GM23338 (cell line): ENCODE measurements around the gene PLXNA2. TPM values are rescaled to one million over a fixed set of nuclear protein-coding genes. Genes with fewer than 3 reads are reported as not detected.

ENCODE experiments used
- ATAC-seq: fragments of 200-7000 bp; cut with Tn5 transposase; 3 replicates; pipeline ENCODE4 v1.9.1; 2020
- DNase-seq: peaks from one replicate; pipeline ENCODE4 v3.0.0-alpha.2; 2015; ENCODE audit warnings: low spot score
- H2AFZ ChIP-seq: fragments of 200-600 bp; sonication (generic); 2 replicates; pipeline ENCODE4 v1.8.0; 2016; ENCODE audit warnings: antibody characterized with exemption, mild to moderate bottlenecking, moderate library complexity
- H3F3A ChIP-seq: fragments of 200-600 bp; sonication (generic); replicated peaks from 2 replicates; pipeline ENCODE4 v1.8.0; 2017; ENCODE audit warnings: antibody characterized with exemption, mixed run types, low read depth
- H3K27ac ChIP-seq: fragments of 200-600 bp; sonication (generic); 2 replicates; pipeline ENCODE4 v1.6.1; 2016; ENCODE audit warnings: low read depth
- H3K27me3 ChIP-seq: fragments of 200-600 bp; sonication (generic); 2 replicates; pipeline ENCODE4 v1.8.0; 2016; ENCODE audit warnings: mild to moderate bottlenecking, mixed run types, moderate library complexity; ENCODE audit not compliant: insufficient read depth
- H3K36me3 ChIP-seq: fragments of 200-600 bp; sonication (generic); 2 replicates; pipeline ENCODE4 v1.8.0; 2016; ENCODE audit warnings: mild to moderate bottlenecking; ENCODE audit not compliant: insufficient read depth
- H3K4me1 ChIP-seq: fragments of 200-600 bp; sonication (generic); 2 replicates; pipeline ENCODE4 v1.8.0; 2016; ENCODE audit warnings: mild to moderate bottlenecking, moderate library complexity; ENCODE audit not compliant: insufficient read depth
- H3K4me2 ChIP-seq: fragments of 200-600 bp; sonication (generic); 2 replicates; pipeline ENCODE4 v1.7.1; 2017; ENCODE audit warnings: mixed run types
- H3K4me3 ChIP-seq: fragments of 200-600 bp; sonication (generic); 2 replicates; pipeline ENCODE4 v1.6.1; 2016; ENCODE audit warnings: mixed run types
- H3K79me2 ChIP-seq: fragments of 200-600 bp; sonication (generic); replicated peaks from 2 replicates; pipeline ENCODE4 v1.8.0; 2017; ENCODE audit warnings: mild to moderate bottlenecking; ENCODE audit not compliant: insufficient read depth
- H3K9me2 ChIP-seq: fragments of 200-600 bp; sonication (generic); 2 replicates; pipeline ENCODE4 v1.8.0; 2017; ENCODE audit not compliant: insufficient read depth
- H4K20me1 ChIP-seq: fragments of 200-600 bp; sonication (generic); replicated peaks from 2 replicates; pipeline ENCODE4 v1.8.0; 2017; ENCODE audit warnings: mild to moderate bottlenecking; ENCODE audit not compliant: insufficient read depth
- H3K27ac Mint-ChIP-seq: 2 replicates; pipeline ENCODE4 v1.8.0; 2020; ENCODE audit warnings: inconsistent platforms, mild to moderate bottlenecking, moderate library complexity, mixed read lengths
- H3K27me3 Mint-ChIP-seq: 3 replicates; pipeline ENCODE4 v1.8.0; 2022; ENCODE audit warnings: low read depth, mild to moderate bottlenecking, moderate library complexity, mixed read lengths, inconsistent platforms; ENCODE audit not compliant: insufficient read depth, poor library complexity
- H3K36me3 Mint-ChIP-seq: 3 replicates; pipeline ENCODE4 v1.8.0; 2021; ENCODE audit warnings: low read depth, mild to moderate bottlenecking, inconsistent platforms, moderate library complexity, mixed read lengths
- H3K4me1 Mint-ChIP-seq: 3 replicates; pipeline ENCODE4 v1.8.0; 2020; ENCODE audit warnings: mild to moderate bottlenecking, inconsistent platforms, mixed read lengths
- H3K4me3 Mint-ChIP-seq: 3 replicates; pipeline ENCODE4 v1.8.0; 2021; ENCODE audit warnings: moderate library complexity, mild to moderate bottlenecking, inconsistent platforms, mixed read lengths
- H3K9me3 Mint-ChIP-seq: 3 replicates; pipeline ENCODE4 v1.8.0; 2020; ENCODE audit warnings: moderate library complexity, mild to moderate bottlenecking, inconsistent platforms, mixed read lengths
- CREB1 ChIP-seq: fragments of 250-450 bp; sonication (Bioruptor Pico); IDR thresholded peaks from 2 replicates; pipeline ENCODE4 v1.5.0; 2020; ENCODE audit warnings: low read depth, mild to moderate bottlenecking, moderate library complexity
- EZH2 ChIP-seq: fragments of 200-600 bp; sonication (generic); IDR thresholded peaks from one replicate; pipeline ENCODE4 v1.8.0; 2017; ENCODE audit warnings: antibody characterized with exemption, mild to moderate bottlenecking, low read depth; ENCODE audit not compliant: unreplicated experiment
- STAT1 ChIP-seq: IDR thresholded peaks from one replicate; pipeline ENCODE4 v1.6.1; 2016; ENCODE audit warnings: antibody characterized with exemption; ENCODE audit not compliant: unreplicated experiment
- ZNF331 ChIP-seq: fragments of 250-450 bp; sonication (Bioruptor Pico); IDR thresholded peaks from 2 replicates; pipeline ENCODE4 v1.5.0; 2020; ENCODE audit warnings: low read depth, mild to moderate bottlenecking, moderate library complexity
- polyA plus RNA-seq: library from polyadenylated mRNA; unstranded; fragments of >200 nt; fragmentation: Nextera tagmentation; extraction: Ambion mirVana; gene quantifications from 2 replicates; pipeline ENCODE4 v1.2.1, GENCODE V29; 2016
- total RNA-seq: library from RNA; depleted of rRNA; stranded (reverse); fragments of >200 nt; shearing (Covaris generic); gene quantifications from 2 replicates; pipeline ENCODE4 v1.2.3, GENCODE V29; 2014
- TF ChIP-seq, protein P1 (sequence below): IDR thresholded peaks from 2 replicates; pipeline ENCODE4 v1.6.1; 2016; ENCODE audit warnings: antibody characterized with exemption
- TF ChIP-seq, protein P2 (sequence below): fragments of 250-450 bp; sonication (Bioruptor Pico); IDR thresholded peaks from 2 replicates; pipeline ENCODE4 v1.5.0; 2020; ENCODE audit warnings: mild to moderate bottlenecking, moderate library complexity
- TF ChIP-seq, protein P3 (sequence below): IDR thresholded peaks from one replicate; pipeline ENCODE4 v1.6.1; 2018; ENCODE audit warnings: antibody characterized with exemption; ENCODE audit not compliant: unreplicated experiment
- TF ChIP-seq, protein P4 (sequence below), 2 experiments: fragments of 200-600 bp in 1 of 2; sonication (generic) in 1 of 2; conservative IDR thresholded peaks; 2 replicates each; pipeline versions ENCODE4 v1.5.1 to v1.6.1; 2016 to 2017; ENCODE audit warnings: antibody characterized with exemption in 2 of 2, low read depth in 2 of 2, mild to moderate bottlenecking in 2 of 2, moderate library complexity in 1 of 2

Gene PLXNA2
- total and polyA plus RNA-seq, 2 experiments from 2014 or later: 0.40 to 1.8 TPM

DNA sequence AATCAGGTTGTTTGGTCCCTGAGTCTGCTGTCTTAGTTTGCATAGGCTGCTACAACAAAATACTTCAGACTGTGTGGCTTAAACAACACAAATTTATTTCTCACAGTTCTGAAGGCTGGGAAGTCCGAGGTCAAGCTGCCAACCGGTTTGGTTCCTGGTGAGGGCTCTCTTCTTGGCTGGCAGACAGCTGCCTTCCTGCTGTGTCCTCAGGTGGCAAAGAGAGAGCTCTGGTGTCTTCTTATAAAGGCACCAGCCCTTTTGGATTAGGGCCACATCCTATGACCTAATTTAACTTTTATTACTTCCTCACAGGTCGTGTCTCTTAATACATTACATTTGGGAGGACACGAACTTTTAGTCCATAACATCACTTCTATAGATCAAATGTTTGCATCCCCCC, 243.7 kb downstream of the PLXNA2 start:
- Histone ChIP-seq H3K9me2 (no peaks in the 10 kb centered on the region), H3K4me2 (no peak overlapping the region), H3K4me1 (peaks cover 23% of the 10 kb centered on the region), H2AFZ (no peak overlapping the region), H4K20me1 (no peaks in the 10 kb centered on the region), H3F3A (no peaks in the 10 kb centered on the region), H3K4me3 (no peak overlapping the region), H3K36me3 (no peaks in the 10 kb centered on the region), H3K27ac (no peak overlapping the region), H3K27me3 (no peaks in the 10 kb centered on the region), H3K79me2 (no peaks in the 10 kb centered on the region)
- H3K4me3 Mint-ChIP-seq: no peak overlapping the region
- TF ChIP-seq, protein P1, sequence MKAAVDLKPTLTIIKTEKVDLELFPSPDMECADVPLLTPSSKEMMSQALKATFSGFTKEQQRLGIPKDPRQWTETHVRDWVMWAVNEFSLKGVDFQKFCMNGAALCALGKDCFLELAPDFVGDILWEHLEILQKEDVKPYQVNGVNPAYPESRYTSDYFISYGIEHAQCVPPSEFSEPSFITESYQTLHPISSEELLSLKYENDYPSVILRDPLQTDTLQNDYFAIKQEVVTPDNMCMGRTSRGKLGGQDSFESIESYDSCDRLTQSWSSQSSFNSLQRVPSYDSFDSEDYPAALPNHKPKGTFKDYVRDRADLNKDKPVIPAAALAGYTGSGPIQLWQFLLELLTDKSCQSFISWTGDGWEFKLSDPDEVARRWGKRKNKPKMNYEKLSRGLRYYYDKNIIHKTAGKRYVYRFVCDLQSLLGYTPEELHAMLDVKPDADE: no peak
- no peak for TF ChIP-seq CREB1
- TF ChIP-seq, protein P2, sequence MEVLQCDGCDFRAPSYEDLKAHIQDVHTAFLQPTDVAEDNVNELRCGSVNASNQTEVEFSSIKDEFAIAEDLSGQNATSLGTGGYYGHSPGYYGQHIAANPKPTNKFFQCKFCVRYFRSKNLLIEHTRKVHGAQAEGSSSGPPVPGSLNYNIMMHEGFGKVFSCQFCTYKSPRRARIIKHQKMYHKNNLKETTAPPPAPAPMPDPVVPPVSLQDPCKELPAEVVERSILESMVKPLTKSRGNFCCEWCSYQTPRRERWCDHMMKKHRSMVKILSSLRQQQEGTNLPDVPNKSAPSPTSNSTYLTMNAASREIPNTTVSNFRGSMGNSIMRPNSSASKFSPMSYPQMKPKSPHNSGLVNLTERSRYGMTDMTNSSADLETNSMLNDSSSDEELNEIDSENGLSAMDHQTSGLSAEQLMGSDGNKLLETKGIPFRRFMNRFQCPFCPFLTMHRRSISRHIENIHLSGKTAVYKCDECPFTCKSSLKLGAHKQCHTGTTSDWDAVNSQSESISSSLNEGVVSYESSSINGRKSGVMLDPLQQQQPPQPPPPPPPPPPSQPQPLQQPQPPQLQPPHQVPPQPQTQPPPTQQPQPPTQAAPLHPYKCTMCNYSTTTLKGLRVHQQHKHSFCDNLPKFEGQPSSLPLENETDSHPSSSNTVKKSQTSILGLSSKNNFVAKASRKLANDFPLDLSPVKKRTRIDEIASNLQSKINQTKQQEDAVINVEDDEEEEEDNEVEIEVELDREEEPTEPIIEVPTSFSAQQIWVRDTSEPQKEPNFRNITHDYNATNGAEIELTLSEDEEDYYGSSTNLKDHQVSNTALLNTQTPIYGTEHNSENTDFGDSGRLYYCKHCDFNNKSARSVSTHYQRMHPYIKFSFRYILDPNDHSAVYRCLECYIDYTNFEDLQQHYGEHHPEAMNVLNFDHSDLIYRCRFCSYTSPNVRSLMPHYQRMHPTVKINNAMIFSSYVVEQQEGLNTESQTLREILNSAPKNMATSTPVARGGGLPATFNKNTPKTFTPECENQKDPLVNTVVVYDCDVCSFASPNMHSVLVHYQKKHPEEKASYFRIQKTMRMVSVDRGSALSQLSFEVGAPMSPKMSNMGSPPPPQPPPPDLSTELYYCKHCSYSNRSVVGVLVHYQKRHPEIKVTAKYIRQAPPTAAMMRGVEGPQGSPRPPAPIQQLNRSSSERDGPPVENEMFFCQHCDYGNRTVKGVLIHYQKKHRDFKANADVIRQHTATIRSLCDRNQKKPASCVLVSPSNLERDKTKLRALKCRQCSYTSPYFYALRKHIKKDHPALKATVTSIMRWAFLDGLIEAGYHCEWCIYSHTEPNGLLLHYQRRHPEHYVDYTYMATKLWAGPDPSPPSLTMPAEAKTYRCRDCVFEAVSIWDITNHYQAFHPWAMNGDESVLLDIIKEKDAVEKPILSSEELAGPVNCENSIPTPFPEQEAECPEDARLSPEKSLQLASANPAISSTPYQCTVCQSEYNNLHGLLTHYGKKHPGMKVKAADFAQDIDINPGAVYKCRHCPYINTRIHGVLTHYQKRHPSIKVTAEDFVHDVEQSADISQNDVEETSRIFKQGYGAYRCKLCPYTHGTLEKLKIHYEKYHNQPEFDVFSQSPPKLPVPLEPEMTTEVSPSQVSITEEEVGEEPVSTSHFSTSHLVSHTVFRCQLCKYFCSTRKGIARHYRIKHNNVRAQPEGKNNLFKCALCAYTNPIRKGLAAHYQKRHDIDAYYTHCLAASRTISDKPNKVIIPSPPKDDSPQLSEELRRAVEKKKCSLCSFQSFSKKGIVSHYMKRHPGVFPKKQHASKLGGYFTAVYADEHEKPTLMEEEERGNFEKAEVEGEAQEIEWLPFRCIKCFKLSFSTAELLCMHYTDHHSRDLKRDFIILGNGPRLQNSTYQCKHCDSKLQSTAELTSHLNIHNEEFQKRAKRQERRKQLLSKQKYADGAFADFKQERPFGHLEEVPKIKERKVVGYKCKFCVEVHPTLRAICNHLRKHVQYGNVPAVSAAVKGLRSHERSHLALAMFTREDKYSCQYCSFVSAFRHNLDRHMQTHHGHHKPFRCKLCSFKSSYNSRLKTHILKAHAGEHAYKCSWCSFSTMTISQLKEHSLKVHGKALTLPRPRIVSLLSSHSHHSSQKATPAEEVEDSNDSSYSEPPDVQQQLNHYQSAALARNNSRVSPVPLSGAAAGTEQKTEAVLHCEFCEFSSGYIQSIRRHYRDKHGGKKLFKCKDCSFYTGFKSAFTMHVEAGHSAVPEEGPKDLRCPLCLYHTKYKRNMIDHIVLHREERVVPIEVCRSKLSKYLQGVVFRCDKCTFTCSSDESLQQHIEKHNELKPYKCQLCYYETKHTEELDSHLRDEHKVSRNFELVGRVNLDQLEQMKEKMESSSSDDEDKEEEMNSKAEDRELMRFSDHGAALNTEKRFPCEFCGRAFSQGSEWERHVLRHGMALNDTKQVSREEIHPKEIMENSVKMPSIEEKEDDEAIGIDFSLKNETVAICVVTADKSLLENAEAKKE (CRISPR knock-in tag): no peak
- TF ChIP-seq, protein P3, sequence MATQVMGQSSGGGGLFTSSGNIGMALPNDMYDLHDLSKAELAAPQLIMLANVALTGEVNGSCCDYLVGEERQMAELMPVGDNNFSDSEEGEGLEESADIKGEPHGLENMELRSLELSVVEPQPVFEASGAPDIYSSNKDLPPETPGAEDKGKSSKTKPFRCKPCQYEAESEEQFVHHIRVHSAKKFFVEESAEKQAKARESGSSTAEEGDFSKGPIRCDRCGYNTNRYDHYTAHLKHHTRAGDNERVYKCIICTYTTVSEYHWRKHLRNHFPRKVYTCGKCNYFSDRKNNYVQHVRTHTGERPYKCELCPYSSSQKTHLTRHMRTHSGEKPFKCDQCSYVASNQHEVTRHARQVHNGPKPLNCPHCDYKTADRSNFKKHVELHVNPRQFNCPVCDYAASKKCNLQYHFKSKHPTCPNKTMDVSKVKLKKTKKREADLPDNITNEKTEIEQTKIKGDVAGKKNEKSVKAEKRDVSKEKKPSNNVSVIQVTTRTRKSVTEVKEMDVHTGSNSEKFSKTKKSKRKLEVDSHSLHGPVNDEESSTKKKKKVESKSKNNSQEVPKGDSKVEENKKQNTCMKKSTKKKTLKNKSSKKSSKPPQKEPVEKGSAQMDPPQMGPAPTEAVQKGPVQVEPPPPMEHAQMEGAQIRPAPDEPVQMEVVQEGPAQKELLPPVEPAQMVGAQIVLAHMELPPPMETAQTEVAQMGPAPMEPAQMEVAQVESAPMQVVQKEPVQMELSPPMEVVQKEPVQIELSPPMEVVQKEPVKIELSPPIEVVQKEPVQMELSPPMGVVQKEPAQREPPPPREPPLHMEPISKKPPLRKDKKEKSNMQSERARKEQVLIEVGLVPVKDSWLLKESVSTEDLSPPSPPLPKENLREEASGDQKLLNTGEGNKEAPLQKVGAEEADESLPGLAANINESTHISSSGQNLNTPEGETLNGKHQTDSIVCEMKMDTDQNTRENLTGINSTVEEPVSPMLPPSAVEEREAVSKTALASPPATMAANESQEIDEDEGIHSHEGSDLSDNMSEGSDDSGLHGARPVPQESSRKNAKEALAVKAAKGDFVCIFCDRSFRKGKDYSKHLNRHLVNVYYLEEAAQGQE: no peak
- TF ChIP-seq ZNF331 (CRISPR knock-in tag): no peak
- TF ChIP-seq, protein P4, sequence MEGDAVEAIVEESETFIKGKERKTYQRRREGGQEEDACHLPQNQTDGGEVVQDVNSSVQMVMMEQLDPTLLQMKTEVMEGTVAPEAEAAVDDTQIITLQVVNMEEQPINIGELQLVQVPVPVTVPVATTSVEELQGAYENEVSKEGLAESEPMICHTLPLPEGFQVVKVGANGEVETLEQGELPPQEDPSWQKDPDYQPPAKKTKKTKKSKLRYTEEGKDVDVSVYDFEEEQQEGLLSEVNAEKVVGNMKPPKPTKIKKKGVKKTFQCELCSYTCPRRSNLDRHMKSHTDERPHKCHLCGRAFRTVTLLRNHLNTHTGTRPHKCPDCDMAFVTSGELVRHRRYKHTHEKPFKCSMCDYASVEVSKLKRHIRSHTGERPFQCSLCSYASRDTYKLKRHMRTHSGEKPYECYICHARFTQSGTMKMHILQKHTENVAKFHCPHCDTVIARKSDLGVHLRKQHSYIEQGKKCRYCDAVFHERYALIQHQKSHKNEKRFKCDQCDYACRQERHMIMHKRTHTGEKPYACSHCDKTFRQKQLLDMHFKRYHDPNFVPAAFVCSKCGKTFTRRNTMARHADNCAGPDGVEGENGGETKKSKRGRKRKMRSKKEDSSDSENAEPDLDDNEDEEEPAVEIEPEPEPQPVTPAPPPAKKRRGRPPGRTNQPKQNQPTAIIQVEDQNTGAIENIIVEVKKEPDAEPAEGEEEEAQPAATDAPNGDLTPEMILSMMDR (conservative IDR thresholded peaks at IDR 0.05; ENCODE audit: low read depth in 2 of 2): no peak
- no peak for TF ChIP-seq STAT1
- no peak for TF ChIP-seq EZH2
- H3K27ac Mint-ChIP-seq: no peak overlapping the region
- peaks cover 18% of the 10 kb centered on the region for H3K4me1 Mint-ChIP-seq
- ATAC-seq (no peak), DNase-seq (no peak)
- no peaks in the 10 kb centered on the region for H3K36me3 Mint-ChIP-seq
- H3K9me3 Mint-ChIP-seq: peaks cover 9% of the 10 kb centered on the region; the same call in 1 of the 3 replicates
- H3K27me3 Mint-ChIP-seq: peaks cover 14% of the 10 kb centered on the region
